ENCODE results near the gene KCNJ15.
A peak's percentile ranks its signal among the peaks of the same experiment; 100 is the strongest.

Gene KCNJ15

GRCh38 chr21:38355353-38355752, 98.6 kb downstream of the KCNJ15 start:
- peaks cover 16 to 17% of the 10 kb centered on the region in 2 donors for H3K27me3 Mint-ChIP-seq

DNA sequence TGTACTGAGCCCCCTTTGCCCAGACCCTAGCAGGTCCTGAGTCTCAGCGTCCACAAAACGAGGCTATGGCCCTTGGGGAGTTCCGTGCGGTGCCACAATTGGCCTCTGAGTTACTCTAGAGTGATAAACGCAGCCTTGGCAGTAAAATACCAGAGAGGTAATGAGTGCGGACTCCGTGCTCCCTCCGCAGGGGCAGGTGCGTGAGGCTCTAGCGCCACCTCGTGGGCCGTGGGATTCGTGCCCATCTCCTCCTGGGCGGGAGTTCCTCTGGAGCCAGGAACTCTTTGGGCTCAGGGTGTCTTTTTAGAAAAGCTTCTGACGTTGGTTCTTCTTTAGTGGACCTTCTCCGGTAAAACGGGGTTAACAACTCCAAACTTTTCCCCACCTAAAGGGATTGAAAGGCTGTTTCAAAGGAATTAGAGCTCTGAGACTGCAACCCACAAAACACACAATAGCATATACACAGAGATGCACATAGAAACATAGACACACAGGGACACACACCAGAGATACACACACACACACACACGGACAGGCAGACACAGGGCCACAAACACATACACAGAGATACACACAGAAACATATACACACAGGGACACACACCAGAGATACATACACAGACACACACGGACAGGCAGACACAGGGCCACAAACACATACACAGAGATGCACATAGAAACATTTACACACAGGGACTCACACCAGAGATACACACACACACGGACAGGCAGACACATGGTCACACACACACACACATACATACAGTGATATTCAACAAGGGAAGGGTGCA, 99.4 kb downstream of the KCNJ15 start:
- DNase-seq, result peak; percentile 12 to 25 (median 17)
- no peak overlapping the region for H3K4me3 Mint-ChIP-seq
- peaks cover under 1% of the 10 kb centered on the region for H3K36me3 Mint-ChIP-seq (ENCODE audit: insufficient read depth)
- H3K27me3 Mint-ChIP-seq, result peaks cover 21 to 23% of the 10 kb centered on the region in 2 donors
- H3K27ac Mint-ChIP-seq, result no peak overlapping the region
- no peaks in the 10 kb centered on the region for H3K9me3 Mint-ChIP-seq
- no peaks in the 10 kb centered on the region for H3K4me1 Mint-ChIP-seq (ENCODE audit: low read depth in 2 of 2)
- peak; percentile 36 for ATAC-seq (replicated peaks)

More at GRCh38 chr21:38355353-38355752, 98.6 kb downstream of the KCNJ15 start:
- Mint-ChIP-seq H3K36me3 (ENCODE audit: insufficient read depth) (peaks cover 3% of the 10 kb centered on the region), H3K27ac (no peak overlapping the region), H3K4me1 (ENCODE audit: low read depth in 2 of 2) (no peaks in the 10 kb centered on the region), H3K4me3 (no peak overlapping the region), H3K9me3 (no peaks in the 10 kb centered on the region)
- DNase-seq (no peak), ATAC-seq (replicated peaks) (no peak)

Measured in effector memory CD8-positive, alpha-beta T cell (primary cell).